SH-SY5Y (cell line): ENCODE measurements around the gene MLIP.

Source experiments
- GATA2 ChIP-seq: IDR thresholded peaks from 2 replicates; pipeline ENCODE4 v1.6.1; 2011; ENCODE audit warnings: mild to moderate bottlenecking, low read depth, low read length
- GATA3 ChIP-seq: IDR thresholded peaks from 2 replicates; pipeline ENCODE4 v1.6.1; 2011; ENCODE audit warnings: low read depth, mild to moderate bottlenecking, low read length, moderate library complexity

MLIP gene

GRCh38 chr6:54112151-54112650, 958 bp downstream of the MLIP start:
- no peak for TF ChIP-seq GATA2
- no peak for TF ChIP-seq GATA3

DNA sequence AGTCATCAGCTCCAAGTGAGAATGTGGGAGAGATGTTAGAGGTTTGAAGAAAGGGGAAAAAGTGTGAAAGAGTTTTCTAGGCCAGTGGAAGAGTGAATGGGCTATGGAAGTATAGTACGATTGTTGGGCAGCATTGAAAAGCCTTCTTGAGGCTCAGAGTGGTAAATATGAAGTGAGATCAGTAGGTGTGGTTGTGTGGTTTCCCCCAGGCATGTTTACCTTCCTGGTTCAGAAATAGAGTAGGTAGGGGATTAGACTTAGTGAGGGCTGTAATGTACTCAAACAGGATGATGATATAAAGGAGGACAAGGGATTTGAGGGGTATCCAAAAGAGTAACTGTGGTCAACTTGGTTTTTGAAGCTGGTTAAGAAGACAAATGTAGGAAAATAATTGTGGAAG, 3.7 kb downstream of the MLIP start:
- no peak for TF ChIP-seq GATA3
- no peak for TF ChIP-seq GATA2

GRCh38 chr6:54115966-54116365, 4.7 kb downstream of the MLIP start:
- TF ChIP-seq GATA3 (no peak), GATA2 (no peak)

DNA sequence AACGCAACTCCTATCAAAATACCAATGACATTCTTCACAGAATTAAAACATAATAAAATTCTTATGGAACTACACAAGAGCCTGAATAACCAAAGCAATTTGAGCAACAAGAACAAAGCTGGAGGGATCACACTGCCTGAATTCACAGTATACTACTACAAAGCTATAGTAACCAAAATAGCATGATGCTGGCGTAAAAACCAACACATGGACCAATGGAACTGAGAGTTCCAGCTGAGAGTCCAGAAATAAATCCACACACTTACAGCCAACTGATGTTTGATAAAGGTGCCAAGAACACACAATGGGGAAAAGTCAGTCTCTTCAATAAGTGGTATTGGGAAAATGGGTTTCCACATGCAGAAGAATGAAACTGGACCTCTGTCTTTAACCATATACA, 6.9 kb downstream of the MLIP start:
- TF ChIP-seq GATA3 (no peak), GATA2 (no peak)

- no peak for TF ChIP-seq GATA3
- no peak for TF ChIP-seq GATA2
These were observed 14.2 kb downstream of the MLIP start for GRCh38 chr6:54125493-54125892.

DNA sequence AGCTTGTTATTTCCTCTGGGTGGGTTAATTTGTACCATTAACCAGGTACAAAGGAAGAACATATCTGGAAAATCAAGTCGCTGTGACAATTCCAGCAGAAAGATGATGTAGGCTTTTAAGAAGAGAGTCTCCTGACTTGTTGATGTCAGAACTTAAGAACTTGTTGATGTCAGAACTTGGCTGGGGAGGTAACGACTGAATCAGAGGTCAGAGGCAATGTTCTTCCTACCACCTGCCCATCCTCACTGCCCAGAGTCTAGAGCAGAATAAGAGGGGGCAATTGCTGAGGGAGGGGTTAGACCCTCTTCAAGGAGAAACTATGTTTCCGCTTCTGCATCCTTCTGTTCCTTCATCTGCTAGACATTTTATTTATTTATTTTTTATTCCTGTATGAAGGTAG, 18.9 kb downstream of the MLIP start:
- no peak for TF ChIP-seq GATA2
- TF ChIP-seq GATA3, result no peak

DNA sequence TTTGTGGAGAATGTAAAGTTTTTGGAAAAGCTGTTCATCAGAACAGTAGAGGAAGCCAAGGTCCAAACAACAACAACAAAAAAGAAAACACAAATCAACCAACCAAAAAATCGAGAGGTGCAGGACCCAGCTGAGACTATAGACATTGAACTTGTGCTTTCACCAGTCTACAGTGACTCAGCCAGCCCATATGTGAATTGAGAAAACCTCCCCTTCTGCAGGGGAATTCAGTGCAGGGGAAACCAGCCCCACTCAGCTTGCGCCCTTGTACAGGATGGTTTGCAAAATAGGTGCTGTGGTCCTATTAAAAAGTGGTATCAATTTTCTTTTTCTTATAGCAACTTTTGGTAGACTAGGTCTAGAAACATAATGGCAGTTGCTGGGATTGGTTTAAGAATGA, 21.3 kb downstream of the MLIP start:
- TF ChIP-seq GATA2 (no peak), GATA3 (no peak)

GRCh38 chr6:54133186-54133585, 21.9 kb downstream of the MLIP start:
- TF ChIP-seq GATA2, result no peak
- no peak for TF ChIP-seq GATA3

DNA sequence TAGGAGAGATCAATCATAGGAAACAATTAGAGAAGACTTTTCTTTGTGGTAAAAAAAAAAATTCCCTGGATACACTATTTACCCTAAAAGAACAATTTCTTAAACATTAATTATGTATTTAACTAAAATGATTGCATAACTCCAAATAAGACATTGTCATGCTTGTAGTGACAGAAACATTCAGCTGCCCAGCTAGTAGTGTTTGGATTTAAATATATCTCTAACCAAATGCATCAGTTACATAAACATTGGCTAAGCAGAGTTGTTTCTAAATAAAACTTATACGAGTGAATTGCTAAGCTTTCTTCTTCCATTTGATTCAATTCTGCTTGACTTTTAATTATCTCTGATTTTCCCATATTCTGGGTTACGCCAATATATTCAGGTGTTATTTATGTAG, 23.7 kb downstream of the MLIP start:
- no peak for TF ChIP-seq GATA2
- no peak for TF ChIP-seq GATA3

GRCh38 chr6:54135665-54136369, 24.6 kb downstream of the MLIP start:
- no peak for TF ChIP-seq GATA2
- no peak for TF ChIP-seq GATA3

GRCh38 chr6:54138795-54139194, 27.6 kb downstream of the MLIP start:
- TF ChIP-seq GATA3, result no peak
- TF ChIP-seq GATA2, result no peak

GRCh38 chr6:54140811-54141210, 29.6 kb downstream of the MLIP start:
- TF ChIP-seq GATA3 (no peak), GATA2 (no peak)

GRCh38 chr6:54142889-54143519, 31.8 kb downstream of the MLIP start:
- TF ChIP-seq GATA2, result no peak
- no peak for TF ChIP-seq GATA3

DNA sequence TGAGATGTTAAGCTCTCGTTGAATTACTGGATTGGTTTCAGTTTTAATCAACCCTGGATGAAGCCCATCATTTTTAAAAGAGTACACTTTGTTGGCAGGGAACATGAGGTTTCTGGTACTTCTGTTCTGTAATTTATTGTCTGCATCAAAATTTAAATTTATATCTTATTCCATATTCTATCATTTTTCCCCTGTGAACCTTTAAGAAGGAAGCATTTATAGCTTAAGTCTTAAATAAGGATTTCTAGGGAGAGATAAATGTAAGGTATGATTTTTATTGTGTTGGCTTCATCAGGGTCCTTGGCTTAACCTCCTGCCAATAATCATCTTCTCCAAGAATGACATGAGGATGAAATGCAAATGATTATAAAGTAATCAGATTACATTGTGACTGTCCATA, 40.6 kb downstream of the MLIP start:
- no peak for TF ChIP-seq GATA3
- TF ChIP-seq GATA2, result no peak

- TF ChIP-seq GATA3 (no peak), GATA2 (no peak)
These were observed 45.5 kb downstream of the MLIP start for GRCh38 chr6:54156650-54157250.
